ENCODE data around the gene APLNR.

Gene APLNR

DNA sequence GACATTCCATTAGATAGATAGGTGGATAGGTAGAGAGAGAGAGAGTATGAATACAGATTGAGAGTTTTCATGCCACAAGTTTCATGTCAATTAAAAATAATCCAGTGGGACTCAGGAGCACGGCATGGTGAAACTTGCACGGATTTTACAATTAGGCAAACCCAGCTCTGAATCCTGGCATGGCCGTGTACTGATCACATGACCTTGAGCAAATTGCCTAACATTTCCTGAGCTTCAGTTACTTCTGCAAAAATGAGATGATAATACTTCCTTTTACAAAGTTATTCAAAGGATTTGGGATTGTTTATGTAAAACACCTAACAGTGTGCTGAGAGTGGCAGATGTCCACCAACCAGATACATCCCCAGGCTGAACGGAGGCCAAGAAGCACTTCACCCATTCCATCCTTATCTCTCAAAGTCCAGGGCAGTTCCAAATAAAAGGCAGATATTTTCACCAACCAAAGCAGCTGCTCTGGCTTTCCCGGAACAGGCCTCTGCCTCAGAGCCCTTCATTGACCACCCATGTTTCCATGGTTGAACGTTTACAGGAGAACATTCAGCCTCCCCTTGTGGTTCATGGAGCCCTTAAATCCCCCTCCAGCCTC, 17.9 kb downstream of the APLNR start:
- no peak for DNase-seq (ENCODE audit: low read depth, low spot score)

DNA sequence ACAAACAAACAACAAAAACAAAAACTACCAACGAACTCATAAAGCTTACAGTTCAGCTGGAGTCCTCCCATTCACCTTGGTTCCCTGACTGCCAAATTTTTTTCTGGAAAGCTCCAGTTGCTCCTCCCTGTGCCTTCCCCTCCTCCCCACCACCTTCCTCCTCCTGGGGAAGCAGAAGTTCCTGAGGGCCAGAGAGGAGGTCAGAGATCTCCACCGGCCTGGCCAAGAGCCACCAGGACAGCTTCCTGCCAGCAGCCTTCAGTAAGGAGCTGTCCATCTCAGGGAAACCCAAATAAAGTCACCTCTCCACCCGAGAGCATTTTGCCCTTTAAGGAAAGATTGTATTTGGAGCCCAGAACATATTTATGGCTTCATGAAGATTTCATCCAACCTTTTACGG, 20.0 kb downstream of the APLNR start:
- no peak for DNase-seq (ENCODE audit: low read depth, low spot score)

DNA sequence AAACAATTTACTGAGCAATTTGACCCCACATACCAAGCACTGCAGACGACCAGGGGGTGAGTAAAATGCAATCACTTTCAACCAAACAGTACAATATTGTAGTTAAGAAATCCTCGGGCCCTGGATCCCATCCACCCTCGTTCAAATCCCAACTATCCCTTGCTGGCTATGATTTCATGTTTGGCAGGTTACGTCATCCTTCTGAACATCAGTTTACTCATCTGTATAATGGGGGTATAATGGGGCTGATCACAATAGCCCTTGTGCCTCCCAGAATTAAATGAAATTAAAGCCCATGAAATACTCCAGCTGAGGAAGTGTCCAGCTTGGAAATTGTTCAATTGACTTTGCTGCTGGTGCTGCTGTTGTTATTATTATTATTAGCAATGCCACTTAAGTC, 20.6 kb downstream of the APLNR start:
- no peak for DNase-seq (ENCODE audit: low read depth, low spot score)

DNA sequence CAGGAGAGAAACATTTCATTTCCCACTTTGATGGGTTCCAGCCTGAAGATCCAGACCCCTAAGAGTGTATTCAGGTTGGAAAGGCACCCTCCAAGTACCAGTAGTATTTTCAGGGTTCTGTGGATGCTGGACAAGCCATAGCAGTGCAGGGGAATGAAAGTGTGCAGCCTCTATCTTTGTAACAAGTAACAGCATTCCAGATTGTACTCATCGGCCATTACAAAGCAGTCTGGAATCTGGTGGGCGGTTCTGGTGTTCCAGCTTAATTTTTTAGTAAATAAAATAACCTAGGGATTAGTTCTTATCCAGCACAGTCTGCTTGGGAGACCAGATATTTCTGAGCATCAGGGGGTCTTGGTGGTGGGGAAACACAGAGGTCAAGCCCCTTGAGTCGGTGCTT, 22.6 kb downstream of the APLNR start:
- DNase-seq (ENCODE audit: low read depth, low spot score) = no peak

DNA sequence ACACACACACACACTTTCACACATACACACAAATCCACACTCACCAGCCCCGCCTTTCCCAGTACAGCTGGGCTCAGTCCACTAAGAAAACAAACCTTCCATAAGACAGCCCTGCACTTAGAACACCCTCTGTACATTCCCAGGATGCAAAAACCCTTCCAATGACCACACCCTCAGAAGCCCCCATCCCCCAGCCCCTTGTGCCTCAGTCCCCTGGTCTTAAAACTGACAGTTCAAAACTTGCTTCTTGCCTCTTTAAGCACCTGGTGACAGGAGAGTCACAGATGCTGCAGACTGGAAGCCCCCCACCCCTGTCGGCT, 23.0 kb downstream of the APLNR start:
- no peak for DNase-seq (ENCODE audit: low read depth, low spot score)

DNA sequence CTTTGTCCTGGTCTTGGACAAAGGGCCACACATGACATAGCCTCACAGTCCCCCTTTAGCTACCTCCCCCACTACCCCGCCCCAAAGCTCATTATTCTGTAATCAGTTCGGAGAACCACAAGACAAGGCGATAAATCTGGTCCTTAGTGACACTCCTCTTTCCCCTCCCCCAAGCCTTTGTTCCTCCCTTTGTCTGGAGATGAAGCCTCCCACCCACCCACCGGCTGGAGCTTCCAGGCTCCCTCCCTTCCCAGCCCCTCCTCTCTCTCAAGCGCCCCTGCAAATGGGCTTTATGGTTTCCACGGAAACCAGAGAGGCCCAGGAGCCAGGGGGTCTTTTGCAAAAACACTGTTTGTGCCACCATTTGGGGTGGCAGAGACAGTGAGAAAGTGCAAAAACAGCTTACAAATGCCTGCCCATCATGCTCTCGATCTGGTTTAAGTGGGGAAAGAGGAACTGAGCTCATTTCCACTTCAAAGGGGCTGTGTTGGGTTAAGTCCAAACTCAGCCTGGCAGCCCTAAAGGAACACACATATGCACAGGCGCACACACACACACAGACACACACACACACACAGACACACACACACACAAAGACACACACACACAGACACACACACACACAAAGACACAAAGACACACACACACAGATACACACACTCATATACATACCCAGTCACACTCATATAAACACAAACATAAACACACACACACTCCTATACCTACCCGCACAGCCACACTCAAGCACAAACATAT, 23.5 kb downstream of the APLNR start:
- no peak for DNase-seq (ENCODE audit: low read depth, low spot score)

DNA sequence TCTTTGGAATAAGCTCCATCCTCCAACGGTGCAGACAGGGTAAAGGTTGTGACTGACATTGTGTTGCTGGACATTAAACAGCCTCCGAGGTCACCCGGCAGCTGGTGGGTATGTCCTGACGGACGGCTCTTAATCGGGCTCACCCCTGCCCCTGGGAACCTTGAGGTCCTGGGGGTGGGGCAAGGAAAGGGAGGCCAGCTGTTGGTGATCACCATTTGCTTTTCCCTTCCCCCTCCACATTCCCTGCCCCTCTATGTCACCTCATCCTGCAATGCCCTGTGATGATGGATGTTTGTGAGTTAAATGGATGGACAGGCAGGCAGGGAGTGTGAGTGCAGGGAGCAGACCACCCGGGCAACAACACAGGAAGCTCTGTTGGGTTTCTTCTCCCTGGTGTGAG, 26.3 kb downstream of the APLNR start:
- DNase-seq (ENCODE audit: low read depth, low spot score) = no peak

DNA sequence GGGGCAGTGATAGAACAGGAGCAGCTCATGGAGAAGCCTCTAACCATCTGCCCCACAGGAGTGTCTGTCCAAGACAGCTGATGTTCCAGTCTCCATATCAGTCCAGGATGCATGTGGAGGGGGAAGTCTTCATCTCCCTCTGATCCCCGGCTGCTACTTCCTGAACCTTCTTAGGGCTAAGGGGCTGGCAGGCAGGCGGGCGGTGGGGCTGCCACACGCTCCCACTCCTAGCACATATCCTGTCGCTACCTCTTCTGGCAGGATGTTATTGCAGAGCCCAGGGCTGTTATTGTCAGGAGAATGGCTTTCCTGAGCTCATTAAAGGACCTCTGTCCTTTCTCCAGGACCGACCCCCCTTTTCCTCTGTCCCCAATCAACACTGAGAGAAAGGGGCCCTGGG, 29.9 kb downstream of the APLNR start:
- DNase-seq (ENCODE audit: low read depth, low spot score) = no peak

DNA sequence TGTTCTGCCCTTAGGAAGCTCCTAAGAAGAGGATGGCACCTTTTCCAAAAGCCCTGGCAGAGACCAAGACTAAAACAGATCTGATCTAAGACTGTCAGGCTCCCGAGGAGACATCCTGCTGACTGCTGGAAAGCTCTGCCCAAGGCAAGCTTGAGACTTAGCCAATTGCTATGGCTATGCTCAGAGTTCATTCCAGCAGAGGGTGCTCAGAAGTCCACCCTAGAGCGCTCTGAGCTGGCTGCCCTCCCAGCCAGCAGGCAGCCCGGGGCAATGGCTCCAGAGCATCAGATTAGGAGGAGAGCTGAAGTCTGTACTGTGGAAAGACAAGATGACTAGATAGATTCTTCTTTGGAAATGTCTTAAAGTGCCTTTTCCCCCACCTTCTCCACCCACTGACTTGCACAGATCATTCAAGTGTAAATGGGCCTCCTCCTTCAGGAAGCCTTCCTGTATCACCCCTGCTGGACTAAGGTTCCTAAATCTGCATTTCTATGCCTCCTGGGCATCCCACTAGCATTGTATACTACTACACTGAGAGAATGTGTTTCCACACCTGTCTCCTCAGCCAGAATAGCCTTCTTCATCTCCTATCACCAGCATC, 31.9 kb downstream of the APLNR start:
- DNase-seq (ENCODE audit: low read depth, low spot score) = peak; percentile 50

DNA sequence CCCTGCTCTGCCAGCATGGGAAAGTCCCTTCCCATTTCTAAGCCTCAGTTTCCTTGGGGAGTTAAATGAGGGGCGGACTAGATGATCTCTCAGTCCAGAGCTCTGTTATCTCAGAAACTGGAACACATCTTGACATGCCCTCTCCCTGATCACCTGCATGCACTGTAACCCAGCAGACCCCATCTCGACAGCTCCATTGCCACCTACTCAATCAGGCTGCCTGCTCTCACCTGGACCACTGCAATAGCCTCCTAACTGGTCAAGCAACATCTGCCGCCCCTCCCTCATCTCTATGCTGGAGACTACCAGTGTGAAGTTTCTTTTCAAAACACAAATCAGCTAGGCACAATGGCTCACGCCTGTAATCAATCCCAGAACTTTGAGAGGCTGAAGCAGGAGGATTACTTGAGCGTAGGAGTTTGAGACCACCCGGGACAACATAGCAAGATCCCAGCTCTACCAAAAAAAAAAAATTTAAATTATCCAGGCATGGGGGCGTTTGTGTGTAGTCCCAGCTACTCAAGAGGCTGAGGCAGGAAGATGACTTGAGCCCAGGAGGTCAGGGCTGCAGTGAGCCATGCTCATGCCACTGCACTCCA, 33.1 kb downstream of the APLNR start:
- DNase-seq (ENCODE audit: low read depth, low spot score) = no peak

DNA sequence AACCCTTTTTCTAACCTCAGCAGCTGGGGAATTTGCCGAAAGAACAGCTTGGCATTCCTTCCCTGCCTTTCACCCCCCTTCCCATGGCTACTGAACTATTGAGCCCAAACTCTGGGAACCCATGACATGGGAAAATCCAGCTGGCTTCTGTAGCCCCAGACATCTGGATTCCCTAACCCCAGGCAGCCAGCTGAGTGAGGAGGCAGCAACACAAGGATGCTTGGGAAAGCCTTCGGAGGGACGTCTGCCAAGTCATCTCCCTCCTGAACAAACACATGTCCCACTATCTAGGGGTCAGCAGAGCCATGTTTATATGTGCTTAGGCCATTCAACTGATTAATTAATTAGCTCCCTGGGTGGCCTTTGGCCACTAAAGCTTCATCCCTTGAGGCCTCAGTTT, 33.7 kb downstream of the APLNR start:
- no peak for DNase-seq (ENCODE audit: low read depth, low spot score)

DNA sequence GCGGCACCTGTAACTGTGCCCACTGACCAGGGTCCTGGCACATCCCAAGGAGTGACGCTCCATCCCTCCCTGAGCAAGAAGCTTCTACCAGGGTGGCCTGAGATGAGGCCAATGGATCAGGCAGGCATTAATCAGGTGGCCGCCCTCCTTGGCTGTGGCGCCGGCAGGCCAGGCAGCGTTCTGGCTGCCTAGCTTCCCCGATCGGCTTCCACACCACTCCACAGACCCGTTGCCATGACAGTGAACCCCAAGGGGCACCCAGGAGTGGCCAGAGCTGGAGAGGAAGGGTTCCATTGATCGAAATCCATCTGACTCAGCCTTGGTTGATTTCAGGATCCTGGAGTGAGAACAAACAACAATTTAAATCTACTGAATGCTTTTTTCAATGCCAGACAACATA, 34.8 kb downstream of the APLNR start:
- no peak for DNase-seq (ENCODE audit: low read depth, low spot score)

DNA sequence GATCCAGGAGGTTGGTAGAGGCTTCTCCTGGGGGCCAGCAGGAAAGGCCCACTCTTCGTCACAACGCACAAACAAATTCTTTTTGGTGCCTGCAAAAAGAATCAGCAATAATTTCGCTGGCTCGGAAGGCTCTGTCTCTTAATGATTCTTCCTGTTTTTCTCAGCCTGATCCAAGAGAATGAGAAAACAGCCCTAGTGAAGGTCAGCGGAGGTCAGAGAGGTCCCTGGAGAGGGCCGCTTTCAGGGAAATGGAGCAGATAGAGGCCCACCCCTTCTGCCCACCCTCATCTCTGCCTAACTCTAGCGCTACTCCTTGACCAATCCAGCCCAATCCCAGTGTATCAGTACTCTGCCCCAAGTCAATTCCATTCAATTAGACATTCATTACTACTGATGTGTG, 36.1 kb downstream of the APLNR start:
- DNase-seq (ENCODE audit: low read depth, low spot score) = no peak

DNA sequence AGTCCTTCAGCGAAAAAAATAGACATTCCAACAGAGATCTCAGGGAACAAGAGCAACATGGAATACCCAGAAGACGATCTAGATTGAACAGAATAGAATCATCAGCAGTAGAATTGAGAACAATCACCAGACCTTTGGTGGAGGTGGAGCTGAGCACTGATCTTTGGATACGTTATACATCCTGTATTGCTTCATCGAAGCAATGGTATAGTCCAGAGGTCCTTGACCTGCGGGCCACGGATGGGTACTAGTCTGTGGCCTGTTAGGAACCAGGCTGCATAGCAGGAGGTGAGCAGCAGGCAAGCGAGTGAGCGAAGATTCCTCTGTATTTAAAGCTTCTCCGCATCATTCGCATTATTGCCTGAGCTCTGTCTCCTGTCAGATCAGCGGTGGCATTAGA, 37.7 kb downstream of the APLNR start:
- DNase-seq (ENCODE audit: low read depth, low spot score) = no peak

DNA sequence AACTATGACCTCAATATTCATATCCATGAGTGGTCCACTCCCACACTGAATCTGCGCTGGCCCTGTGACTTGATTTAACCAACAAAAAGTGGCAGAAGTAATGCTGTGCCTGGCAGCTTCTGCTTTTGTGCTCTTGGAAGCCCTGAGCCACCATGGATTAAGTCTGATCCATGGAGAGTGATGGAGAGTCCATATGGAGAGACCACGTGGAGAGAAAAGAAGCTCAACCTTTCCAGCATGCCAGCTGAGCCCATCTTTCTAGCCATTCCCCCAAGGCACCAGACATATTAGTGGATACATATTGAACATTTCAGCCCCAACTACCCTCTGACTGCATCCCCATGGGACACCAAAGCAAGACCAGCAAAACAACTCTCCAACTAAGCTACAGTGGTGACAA, 39.3 kb downstream of the APLNR start:
- DNase-seq (ENCODE audit: low read depth, low spot score) = no peak

DNA sequence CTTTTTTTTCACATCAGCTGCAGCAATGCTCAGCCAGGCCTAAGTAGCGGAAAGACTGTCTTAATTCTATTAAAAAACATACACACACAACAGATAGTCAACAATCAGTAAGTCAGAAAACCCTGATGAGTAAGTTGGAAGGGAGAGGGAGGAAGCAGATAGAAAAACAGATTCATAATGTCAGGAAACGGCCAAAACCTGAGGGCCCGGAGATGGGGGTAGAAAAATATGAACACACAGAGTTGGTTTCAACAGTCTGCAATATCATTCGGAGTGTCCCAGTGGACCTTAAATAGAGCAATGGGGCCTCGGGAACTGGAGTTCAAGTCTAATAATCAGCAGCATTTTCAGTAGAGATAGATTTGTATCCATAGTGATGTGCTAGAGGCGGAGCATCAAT, 40.5 kb downstream of the APLNR start:
- DNase-seq (ENCODE audit: low read depth, low spot score) = no peak

DNA sequence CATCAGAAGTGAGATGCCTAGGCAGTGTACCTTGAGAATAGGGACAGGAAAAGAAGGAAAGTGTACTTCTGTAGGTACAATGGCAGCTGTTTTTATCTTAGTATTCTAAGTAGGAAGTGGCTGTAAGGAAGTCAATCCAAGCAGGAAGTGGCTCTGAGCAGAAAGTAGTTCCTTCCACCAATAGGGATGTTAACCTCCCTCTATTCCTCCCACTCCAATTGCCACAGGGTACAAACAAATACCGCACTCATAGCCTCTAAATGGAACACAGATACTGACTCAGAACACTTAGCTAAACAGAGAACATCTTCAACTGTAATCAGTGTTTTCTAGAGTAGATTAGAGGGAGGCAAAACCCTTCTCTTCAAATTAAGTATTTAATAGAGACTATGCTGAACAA, 44.7 kb downstream of the APLNR start:
- no peak for DNase-seq (ENCODE audit: low read depth, low spot score)

DNA sequence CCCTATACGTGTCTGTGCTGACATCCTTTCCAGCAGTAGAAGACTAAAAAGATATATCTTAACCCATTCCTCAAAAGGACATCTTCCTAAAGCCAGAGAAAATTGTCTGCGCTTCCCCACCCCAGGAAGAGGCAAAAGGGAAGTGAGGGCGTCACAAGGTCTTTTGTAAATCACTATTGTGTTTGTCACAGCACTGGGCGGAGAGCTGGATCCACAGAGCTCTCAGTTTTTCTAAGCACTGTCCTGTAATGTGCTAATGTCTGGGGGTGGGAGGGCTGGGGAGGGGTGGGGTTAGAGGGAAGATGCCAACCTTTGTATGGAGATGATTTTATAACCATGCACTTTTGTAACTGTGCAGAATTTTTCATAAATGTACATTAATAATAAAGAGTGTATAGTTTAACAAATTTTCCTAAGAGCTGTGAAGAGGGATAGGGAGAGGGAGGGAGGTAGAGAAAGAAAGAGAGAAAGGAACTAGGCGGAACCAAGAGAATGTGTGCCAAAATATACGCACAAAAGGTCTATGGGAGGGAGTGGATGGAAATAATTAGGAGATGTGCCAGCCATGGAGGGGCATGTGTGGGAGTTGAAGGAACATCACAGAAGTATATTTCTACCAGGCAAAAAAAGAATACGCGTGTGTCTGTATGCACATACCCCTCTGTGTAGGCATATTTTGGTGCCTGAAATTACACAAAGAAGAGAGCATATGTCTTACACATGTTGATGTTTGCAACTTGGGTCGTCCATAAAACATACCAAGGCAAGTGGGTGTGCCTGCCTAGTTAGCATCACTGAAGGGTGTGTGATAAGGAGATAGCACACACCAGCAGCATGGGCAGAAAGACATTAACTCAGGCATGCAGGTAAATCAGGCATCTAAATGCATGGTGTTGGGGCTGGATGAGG, 45.5 kb downstream of the APLNR start:
- no peak for DNase-seq (ENCODE audit: low read depth, low spot score)

DNA sequence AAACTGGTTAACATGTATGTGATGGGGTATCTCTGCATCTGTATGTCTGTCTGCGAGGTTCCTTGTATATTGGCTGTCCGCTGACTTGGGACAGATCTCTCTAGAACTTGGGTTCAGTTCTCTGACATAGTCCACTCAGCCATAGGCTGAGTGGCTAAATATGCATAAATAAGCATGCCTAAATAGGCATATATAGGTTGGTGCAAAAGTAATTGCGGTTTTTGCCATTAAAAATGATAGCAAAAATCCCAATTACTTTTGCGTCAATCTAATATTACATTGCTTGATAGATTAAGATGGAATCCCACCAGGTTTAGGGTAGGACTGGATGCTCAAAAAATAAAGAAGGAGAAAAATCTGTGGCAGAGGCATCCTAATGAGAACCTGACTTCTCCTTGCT, 46.5 kb downstream of the APLNR start:
- DNase-seq (ENCODE audit: low read depth, low spot score) = no peak

All from iPS DF 19.7 (cell line).